ENCODE results near the gene ZFYVE26.

DNA sequence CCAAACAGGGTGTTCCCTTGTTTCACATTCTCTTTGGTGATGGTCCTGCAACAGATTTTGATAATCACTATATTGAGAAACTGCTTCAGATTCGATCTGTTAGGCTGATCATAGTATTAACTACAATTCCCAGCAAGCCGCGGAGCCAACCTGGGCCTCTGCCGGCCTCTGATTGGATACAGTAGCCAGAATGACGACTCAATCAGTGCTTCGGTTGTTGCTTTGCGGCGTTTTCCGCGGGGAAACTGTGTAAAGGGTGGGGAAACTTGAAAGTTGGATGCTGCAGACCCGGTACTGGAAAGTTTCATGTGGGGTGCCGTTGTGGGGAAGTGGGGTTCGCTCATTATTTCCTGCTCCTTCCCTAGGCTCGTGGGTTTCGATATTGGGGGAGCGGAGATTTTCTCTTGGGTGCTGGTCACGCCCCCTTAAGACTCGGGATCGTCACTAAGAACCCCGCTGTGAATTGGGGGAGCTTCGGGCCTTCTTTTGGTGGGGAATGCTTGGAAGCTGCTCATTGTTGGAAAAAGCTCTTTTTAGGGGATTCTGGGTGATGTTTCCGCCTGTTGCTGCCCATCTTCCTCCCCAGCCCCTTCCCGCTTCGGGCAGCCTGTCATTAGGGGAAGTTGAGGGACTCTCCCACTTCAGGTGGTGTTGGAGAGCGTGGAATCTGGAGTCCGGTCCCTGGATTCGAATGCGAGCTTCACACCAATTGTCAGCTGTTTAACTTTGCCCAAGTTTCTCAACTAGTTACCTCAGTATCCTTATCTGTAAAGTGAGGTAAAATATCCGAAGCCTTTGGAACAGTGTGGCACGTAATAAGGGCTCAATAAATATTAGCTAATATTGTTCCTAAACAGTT lies 3.4 kb upstream of the ZFYVE26 start, which contains the start of gene RAD51B:
- TF ChIP-seq, protein P1, sequence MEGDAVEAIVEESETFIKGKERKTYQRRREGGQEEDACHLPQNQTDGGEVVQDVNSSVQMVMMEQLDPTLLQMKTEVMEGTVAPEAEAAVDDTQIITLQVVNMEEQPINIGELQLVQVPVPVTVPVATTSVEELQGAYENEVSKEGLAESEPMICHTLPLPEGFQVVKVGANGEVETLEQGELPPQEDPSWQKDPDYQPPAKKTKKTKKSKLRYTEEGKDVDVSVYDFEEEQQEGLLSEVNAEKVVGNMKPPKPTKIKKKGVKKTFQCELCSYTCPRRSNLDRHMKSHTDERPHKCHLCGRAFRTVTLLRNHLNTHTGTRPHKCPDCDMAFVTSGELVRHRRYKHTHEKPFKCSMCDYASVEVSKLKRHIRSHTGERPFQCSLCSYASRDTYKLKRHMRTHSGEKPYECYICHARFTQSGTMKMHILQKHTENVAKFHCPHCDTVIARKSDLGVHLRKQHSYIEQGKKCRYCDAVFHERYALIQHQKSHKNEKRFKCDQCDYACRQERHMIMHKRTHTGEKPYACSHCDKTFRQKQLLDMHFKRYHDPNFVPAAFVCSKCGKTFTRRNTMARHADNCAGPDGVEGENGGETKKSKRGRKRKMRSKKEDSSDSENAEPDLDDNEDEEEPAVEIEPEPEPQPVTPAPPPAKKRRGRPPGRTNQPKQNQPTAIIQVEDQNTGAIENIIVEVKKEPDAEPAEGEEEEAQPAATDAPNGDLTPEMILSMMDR (IDR thresholded peaks at IDR 0.05): no peak
- no peak for TF ChIP-seq EZH2phosphoT487 (IDR thresholded peaks at IDR 0.05)
